Mesendoderm (in vitro differentiated cells): ENCODE results near the gene NAP1L5. TPM values are rescaled to one million over a fixed set of nuclear protein-coding genes. Genes with fewer than 3 reads are reported as not detected.

Source experiments
- DNase-seq: peaks from one replicate; pipeline ENCODE4 v3.0.0; 2013
- H2AK5ac ChIP-seq: 2 replicates; pipeline ENCODE4 v1.6.1; 2013; ENCODE audit warnings: low read length, inconsistent platforms
- H2BK120ac ChIP-seq: 2 replicates; pipeline ENCODE4 v1.6.1; 2013; ENCODE audit warnings: low read depth, mild to moderate bottlenecking, low read length, moderate library complexity, mixed read lengths
- H2BK15ac ChIP-seq: replicated peaks from 2 replicates; pipeline ENCODE4 v1.6.1; 2013; ENCODE audit warnings: low read depth, mild to moderate bottlenecking, moderate library complexity
- H2BK5ac ChIP-seq: 2 replicates; pipeline ENCODE4 v1.6.1; 2013; ENCODE audit warnings: low read length, inconsistent platforms
- H3K18ac ChIP-seq: 2 replicates; pipeline ENCODE4 v1.6.1; 2013; ENCODE audit warnings: mild to moderate bottlenecking, low read length, mixed read lengths
- H3K23ac ChIP-seq: one replicate; pipeline ENCODE4 v1.6.1; 2013; ENCODE audit warnings: low read length
- H3K27ac ChIP-seq: 2 replicates; pipeline ENCODE4 v1.5.1; 2013; ENCODE audit warnings: low read depth, mild to moderate bottlenecking, inconsistent platforms, low read length, moderate library complexity
- H3K27me3 ChIP-seq: 2 replicates; pipeline ENCODE4 v1.6.1; 2013; ENCODE audit warnings: low read length, control low read depth, mild to moderate bottlenecking, inconsistent platforms; ENCODE audit not compliant: insufficient read depth, poor library complexity
- H3K36me3 ChIP-seq: 2 replicates; pipeline ENCODE4 v1.6.1; 2013; ENCODE audit warnings: low read length, inconsistent platforms; ENCODE audit not compliant: control insufficient read depth, insufficient read depth
- H3K4ac ChIP-seq: one replicate; pipeline ENCODE4 v1.6.1; 2013; ENCODE audit warnings: low read depth, mild to moderate bottlenecking, low read length, moderate library complexity
- H3K4me1 ChIP-seq: 2 replicates; pipeline ENCODE4 v1.6.1; 2013; ENCODE audit warnings: low read depth, low read length, inconsistent platforms; ENCODE audit not compliant: control insufficient read depth
- H3K4me2 ChIP-seq: 2 replicates; pipeline ENCODE4 v1.6.1; 2013; ENCODE audit warnings: low read length
- H3K4me3 ChIP-seq: 2 replicates; pipeline ENCODE4 v1.5.1; 2013; ENCODE audit warnings: mild to moderate bottlenecking, low read length
- H3K56ac ChIP-seq: one replicate; pipeline ENCODE4 v1.6.1; 2013; ENCODE audit warnings: low read length
- H3K79me1 ChIP-seq: 2 replicates; pipeline ENCODE4 v1.6.1; 2013; ENCODE audit warnings: low read length, inconsistent platforms
- H3K79me2 ChIP-seq: 2 replicates; pipeline ENCODE4 v1.6.1; 2013; ENCODE audit warnings: mild to moderate bottlenecking, low read length; ENCODE audit not compliant: control insufficient read depth, insufficient read depth
- H3K9ac ChIP-seq: 2 replicates; pipeline ENCODE4 v1.6.1; 2013; ENCODE audit warnings: low read length, inconsistent platforms
- H4K5ac ChIP-seq: one replicate; pipeline ENCODE4 v1.6.1; 2013; ENCODE audit warnings: low read length
- H4K8ac ChIP-seq: one replicate; pipeline ENCODE4 v1.6.1; 2013; ENCODE audit warnings: low read depth, mild to moderate bottlenecking, control low read depth, low read length, moderate library complexity
- WGBS: extraction: QIAGEN DNeasy Blood & Tissue Kit; methylation state at CpG from one replicate; pipeline ENCODE4 v1.1.7; 2013; ENCODE audit warnings: low lambda C conversion rate, missing lambda C conversion rate; ENCODE audit not compliant: insufficient coverage; ENCODE audit errors: extremely low coverage; 5-methylcytosine and 5-hydroxymethylcytosine counted together
- polyA plus RNA-seq, 2 experiments: library from polyadenylated mRNA; stranded (reverse); fragments of 200-250 nt; gene quantifications; one replicate each; pipeline ENCODE4 v1.2.3, GENCODE V29; 2013

The NAP1L5 gene, protein sequence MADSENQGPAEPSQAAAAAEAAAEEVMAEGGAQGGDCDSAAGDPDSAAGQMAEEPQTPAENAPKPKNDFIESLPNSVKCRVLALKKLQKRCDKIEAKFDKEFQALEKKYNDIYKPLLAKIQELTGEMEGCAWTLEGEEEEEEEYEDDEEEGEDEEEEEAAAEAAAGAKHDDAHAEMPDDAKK
- polyA plus RNA-seq (2013, experiment 1 of 2) = 4.0 TPM
- 4.2 TPM for polyA plus RNA-seq (2013, experiment 2 of 2)

DNA sequence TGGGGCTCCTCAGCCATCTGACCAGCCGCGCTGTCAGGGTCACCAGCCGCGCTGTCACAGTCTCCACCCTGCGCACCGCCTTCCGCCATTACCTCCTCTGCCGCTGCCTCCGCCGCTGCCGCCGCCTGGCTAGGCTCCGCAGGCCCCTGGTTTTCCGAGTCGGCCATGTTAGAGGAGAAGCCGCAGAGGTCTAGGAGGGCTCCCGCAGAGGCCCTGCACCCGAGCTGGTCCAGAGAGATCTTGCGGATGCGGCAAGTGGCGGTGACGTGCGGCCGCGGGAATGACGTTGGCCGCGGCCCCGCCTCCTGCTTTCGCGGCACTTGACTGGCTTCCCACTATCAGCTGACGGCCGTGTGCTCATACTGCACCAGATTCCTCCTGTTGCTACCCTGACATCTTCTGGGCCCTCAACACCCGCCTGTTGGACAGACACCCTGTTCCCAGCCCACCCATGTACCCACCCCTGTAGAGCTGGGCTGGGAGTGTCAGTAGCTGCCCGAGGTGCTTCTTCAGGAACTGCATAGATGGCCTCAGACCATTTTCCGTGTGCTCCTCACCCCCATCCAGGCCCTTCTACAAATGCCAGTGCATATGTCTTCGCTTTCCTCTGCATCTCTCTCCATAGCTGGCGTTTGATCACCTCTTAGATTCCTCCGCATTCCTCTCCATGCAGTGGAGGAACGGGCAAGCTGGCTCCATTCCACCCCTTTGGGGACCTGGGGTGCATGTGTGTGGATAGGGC is at the start of gene NAP1L5:
TSS of gene NAP1L5 (minus strand) at position 242 of the 742 bp plus-strand sequence. CDS start at position 167, 75 bp downstream.
- no peaks in the 10 kb centered on the region for H3K27me3 ChIP-seq
- no peaks in the 10 kb centered on the region for H3K4me1 ChIP-seq
- peak within 1 kb of the TSS; percentile 9 for H3K56ac ChIP-seq
- no peak within 1 kb of the TSS for H2BK15ac ChIP-seq
- peak; percentile 63 for DNase-seq
- no peaks in the 10 kb centered on the region for H3K79me2 ChIP-seq
- peak within 1 kb of the TSS; percentile 56 for H3K4me2 ChIP-seq
- no peak within 1 kb of the TSS for H3K18ac ChIP-seq
- no peaks in the 10 kb centered on the region for H3K79me1 ChIP-seq
- H2BK120ac ChIP-seq = no peak within 1 kb of the TSS
- H4K8ac ChIP-seq = no peak within 1 kb of the TSS
- no peak within 1 kb of the TSS for H2BK5ac ChIP-seq
- H4K5ac ChIP-seq = no peak within 1 kb of the TSS
- WGBS = no CpG with 5 or more reads among the region's 40 CpGs
- H3K23ac ChIP-seq = no peak within 1 kb of the TSS
- H3K27ac ChIP-seq = no peak within 1 kb of the TSS
- H3K4ac ChIP-seq = no peak within 1 kb of the TSS
- H3K36me3 ChIP-seq = no peaks in the 10 kb centered on the region
- peak within 1 kb of the TSS; percentile 9 for H3K9ac ChIP-seq
- peak within 1 kb of the TSS; percentile 53 for H3K4me3 ChIP-seq
- no peak within 1 kb of the TSS for H2AK5ac ChIP-seq

DNA sequence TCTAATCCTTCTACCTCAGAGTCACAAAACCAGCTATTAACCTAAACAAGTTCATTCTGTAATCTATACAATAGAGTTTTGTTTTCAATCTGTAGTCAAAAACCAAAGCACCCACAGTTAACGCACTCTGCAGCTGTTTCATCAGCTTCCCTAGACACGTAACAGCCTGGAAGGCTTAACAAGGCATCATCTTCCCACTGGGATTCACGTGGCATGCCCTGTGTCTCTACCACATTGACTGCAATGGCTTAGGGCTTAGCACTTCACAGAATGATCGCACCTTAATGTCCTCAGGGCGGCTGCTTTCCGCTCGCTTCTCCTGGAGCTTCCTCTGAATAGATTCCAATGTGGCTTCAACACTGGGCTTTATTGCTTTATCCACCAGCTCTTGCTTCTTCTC is 49.7 kb upstream of the NAP1L5 start:
- no peak overlapping the region for H3K23ac ChIP-seq
- H3K4ac ChIP-seq = no peak overlapping the region
- no peak overlapping the region for H3K4me3 ChIP-seq
- no peaks in the 10 kb centered on the region for H3K79me2 ChIP-seq
- no peaks in the 10 kb centered on the region for H3K79me1 ChIP-seq
- H3K27me3 ChIP-seq = no peaks in the 10 kb centered on the region
- H3K56ac ChIP-seq = no peak overlapping the region
- H4K5ac ChIP-seq = no peak overlapping the region
- no peak overlapping the region for H2AK5ac ChIP-seq
- no peak overlapping the region for H3K4me2 ChIP-seq
- no peak overlapping the region for H2BK15ac ChIP-seq
- no peaks in the 10 kb centered on the region for H3K4me1 ChIP-seq
- H3K18ac ChIP-seq = no peak overlapping the region
- no peak overlapping the region for H2BK5ac ChIP-seq
- peaks cover 10% of the 10 kb centered on the region for H3K36me3 ChIP-seq
- H4K8ac ChIP-seq = no peak overlapping the region
- H2BK120ac ChIP-seq = no peak overlapping the region
- H3K27ac ChIP-seq = no peak overlapping the region
- WGBS = no CpG with 5 or more reads among the region's 7 CpGs
- DNase-seq = peak; percentile 18
- no peak overlapping the region for H3K9ac ChIP-seq

DNA sequence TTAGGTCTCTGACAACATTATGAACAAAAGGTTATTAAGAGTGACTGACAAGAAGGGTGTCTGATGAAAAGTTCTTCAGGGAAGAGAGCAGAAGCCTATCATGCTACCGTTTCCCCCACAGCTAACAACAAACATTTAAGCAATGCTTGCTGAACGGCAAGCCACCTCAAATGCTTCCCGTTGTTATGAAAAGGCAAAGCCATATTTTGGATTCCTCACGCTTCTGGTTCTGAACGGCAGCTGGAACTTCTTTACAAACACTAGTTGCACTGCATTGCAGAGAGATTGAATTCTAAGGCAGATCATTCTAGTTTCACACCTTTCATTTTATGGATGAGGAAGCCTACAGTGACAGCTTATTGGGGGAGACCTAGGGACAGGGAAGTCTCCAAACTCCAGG is 48.6 kb upstream of the NAP1L5 start:
- Histone ChIP-seq H2BK5ac (no peak overlapping the region), H3K79me2 (no peaks in the 10 kb centered on the region), H3K56ac (no peak overlapping the region), H2AK5ac (no peak overlapping the region), H3K36me3 (peaks cover 10% of the 10 kb centered on the region), H3K4me2 (no peak overlapping the region), H3K27me3 (no peaks in the 10 kb centered on the region), H2BK120ac (no peak overlapping the region), H2BK15ac (no peak overlapping the region), H3K9ac (no peak overlapping the region), H4K5ac (no peak overlapping the region), H3K4ac (no peak overlapping the region), H3K4me3 (no peak overlapping the region), H3K4me1 (no peaks in the 10 kb centered on the region), H3K27ac (no peak overlapping the region), H4K8ac (no peak overlapping the region), H3K23ac (no peak overlapping the region), H3K18ac (no peak overlapping the region), H3K79me1 (no peaks in the 10 kb centered on the region)
- DNase-seq = no peak
- no CpG with 5 or more reads among the region's 5 CpGs for WGBS

DNA sequence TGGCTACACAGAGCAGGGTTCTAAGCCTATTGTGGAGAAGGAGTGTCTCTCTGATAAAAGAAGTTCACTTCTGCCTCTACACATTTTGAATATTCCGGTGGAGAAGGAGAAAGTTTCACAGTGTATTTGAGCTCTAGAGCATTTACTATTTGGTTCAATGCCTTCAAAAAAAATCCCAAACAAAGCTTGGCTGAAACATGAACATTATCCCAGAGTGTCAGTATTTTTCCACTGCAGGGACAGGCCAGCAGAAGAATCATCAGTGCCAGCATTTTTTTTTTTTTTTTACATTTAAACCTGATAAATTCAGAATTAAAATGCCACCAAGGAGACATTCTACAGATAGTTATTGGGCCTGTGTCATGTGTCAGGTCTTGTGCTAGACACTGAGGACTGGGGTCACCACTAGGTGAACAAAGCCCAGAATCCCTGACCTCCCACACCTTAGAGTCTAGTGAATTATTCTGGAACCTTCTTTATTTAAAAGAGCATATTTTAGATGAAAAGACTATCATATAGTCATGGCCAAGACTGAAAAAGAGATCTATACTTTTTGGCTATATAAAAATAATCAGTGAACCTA is 48.0 kb upstream of the NAP1L5 start:
- H3K56ac ChIP-seq = no peak overlapping the region
- H2BK15ac ChIP-seq = no peak overlapping the region
- H4K8ac ChIP-seq = no peak overlapping the region
- no peak overlapping the region for H3K4me3 ChIP-seq
- H3K18ac ChIP-seq = no peak overlapping the region
- no peaks in the 10 kb centered on the region for H3K79me2 ChIP-seq
- H4K5ac ChIP-seq = no peak overlapping the region
- H3K9ac ChIP-seq = no peak overlapping the region
- H3K27me3 ChIP-seq = no peaks in the 10 kb centered on the region
- DNase-seq = no peak
- WGBS = no CpG with 5 or more reads among the region's 1 CpG
- H3K4me1 ChIP-seq = no peaks in the 10 kb centered on the region
- H3K27ac ChIP-seq = no peak overlapping the region
- peaks cover 10% of the 10 kb centered on the region for H3K36me3 ChIP-seq
- no peak overlapping the region for H2BK5ac ChIP-seq
- H2BK120ac ChIP-seq = no peak overlapping the region
- no peaks in the 10 kb centered on the region for H3K79me1 ChIP-seq
- no peak overlapping the region for H3K23ac ChIP-seq
- H2AK5ac ChIP-seq = no peak overlapping the region
- no peak overlapping the region for H3K4ac ChIP-seq
- H3K4me2 ChIP-seq = no peak overlapping the region

DNA sequence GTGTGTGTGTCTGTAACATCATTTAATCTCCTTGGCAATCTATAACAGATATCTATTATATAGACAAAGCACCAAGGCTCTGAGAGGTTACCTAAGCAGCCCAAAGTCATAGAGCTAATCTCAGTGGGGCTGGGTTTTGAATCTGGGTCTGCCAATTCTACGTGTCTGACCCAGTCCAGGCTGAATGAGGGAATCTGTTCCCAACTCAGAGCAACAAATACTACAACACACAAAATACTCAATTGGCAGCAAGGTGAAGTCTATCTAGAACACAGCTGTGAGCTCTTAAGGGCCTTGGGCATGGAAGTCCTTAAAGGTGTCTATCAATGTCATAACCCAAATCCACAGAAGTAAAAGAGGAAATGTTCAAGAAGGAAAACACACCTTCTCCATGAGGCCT is 47.5 kb upstream of the NAP1L5 start:
- no peak overlapping the region for H2BK5ac ChIP-seq
- H3K18ac ChIP-seq = no peak overlapping the region
- no peak overlapping the region for H3K4me2 ChIP-seq
- no peak overlapping the region for H4K5ac ChIP-seq
- no peak for DNase-seq
- no peak overlapping the region for H3K4ac ChIP-seq
- H2BK120ac ChIP-seq = no peak overlapping the region
- H2AK5ac ChIP-seq = no peak overlapping the region
- H2BK15ac ChIP-seq = no peak overlapping the region
- H3K4me3 ChIP-seq = no peak overlapping the region
- H3K79me2 ChIP-seq = no peaks in the 10 kb centered on the region
- H3K27me3 ChIP-seq = no peaks in the 10 kb centered on the region
- H3K56ac ChIP-seq = no peak overlapping the region
- H3K79me1 ChIP-seq = no peaks in the 10 kb centered on the region
- no peaks in the 10 kb centered on the region for H3K4me1 ChIP-seq
- H3K36me3 ChIP-seq = peaks cover 8% of the 10 kb centered on the region
- H3K27ac ChIP-seq = no peak overlapping the region
- H3K23ac ChIP-seq = no peak overlapping the region
- no peak overlapping the region for H4K8ac ChIP-seq
- no peak overlapping the region for H3K9ac ChIP-seq
- WGBS = no CpG with 5 or more reads among the region's 1 CpG
